Prostate gland (tissue), 2 donors: ENCODE data around the gene FAF1. TPM values are rescaled to one million over a fixed set of nuclear protein-coding genes. Genes with fewer than 3 reads are reported as not detected.

Source experiments
- DNase-seq: peaks from one replicate; pipeline ENCODE4 v3.0.0-alpha.2; 2019; ENCODE audit warnings: low spot score
- H3K27ac ChIP-seq, 2 donors: fragments of 200-600 bp; sonication (generic); 2 replicates each; pipeline ENCODE4 v1.5.1; 2017 to 2019
- H3K27me3 ChIP-seq: fragments of 200-600 bp; sonication (generic); replicated peaks from 2 replicates; pipeline ENCODE4 v1.5.1; 2019; ENCODE audit not compliant: insufficient read depth
- H3K36me3 ChIP-seq, 2 donors: fragments of 200-600 bp; sonication (generic); 1 replicate in 1 of 2; 2 replicates in 1 of 2; pipeline versions ENCODE4 v1.5.1 to v1.8.1; 2017 to 2019
- H3K4me1 ChIP-seq: fragments of 200-600 bp; sonication (generic); replicated peaks from 2 replicates; pipeline ENCODE4 v1.5.1; 2019
- H3K4me3 ChIP-seq, 2 donors: fragments of 200-600 bp; sonication (generic); 2 replicates each; pipeline ENCODE4 v1.5.1; 2017 to 2019
- H3K9me3 ChIP-seq: fragments of 200-600 bp; sonication (generic); 2 replicates; pipeline ENCODE4 v1.5.1; 2017
- POLR2A ChIP-seq: fragments of 450-650 bp; IDR thresholded peaks from one replicate; pipeline ENCODE4 v1.6.1; 2016; ENCODE audit warnings: antibody characterized with exemption, mild to moderate bottlenecking
- POLR2AphosphoS5 ChIP-seq: sonication (generic); formaldehyde crosslinking; IDR thresholded peaks from one replicate; pipeline ENCODE4 v1.6.1; 2017; ENCODE audit warnings: antibody characterized with exemption
- WGBS: methylation state at CpG from one replicate; pipeline ENCODE4 v1.1.5; 2018; 5-methylcytosine and 5-hydroxymethylcytosine counted together
- intact Hi-C: fragments of 100-400 bp; cut with DNase I; formaldehyde crosslinking; loops from one replicate; pipeline ENCODE4 v1.14.2; 2022
- total RNA-seq, 2 donors: library from RNA; depleted of rRNA; stranded (reverse); fragments of >200 nt; gene quantifications; one replicate each; pipeline ENCODE4 v1.1.0, GENCODE V29; 2016
- TF ChIP-seq, protein P1 (sequence below), 4 experiments: fragments of 200-600 bp in 2 of 4; fragments of 450-650 bp in 2 of 4; sonication (generic) in 2 of 4; IDR thresholded peaks; 1 replicate in 3 of 4; 2 replicates in 1 of 4; pipeline ENCODE4 v1.5.1; 2016 to 2019; ENCODE audit warnings: antibody characterized with exemption in 4 of 4, mild to moderate bottlenecking in 2 of 4, moderate library complexity in 2 of 4

FAF1 gene
- total RNA-seq, 2 donors from 2014 or later: 40.4 to 41.5 TPM

DNA sequence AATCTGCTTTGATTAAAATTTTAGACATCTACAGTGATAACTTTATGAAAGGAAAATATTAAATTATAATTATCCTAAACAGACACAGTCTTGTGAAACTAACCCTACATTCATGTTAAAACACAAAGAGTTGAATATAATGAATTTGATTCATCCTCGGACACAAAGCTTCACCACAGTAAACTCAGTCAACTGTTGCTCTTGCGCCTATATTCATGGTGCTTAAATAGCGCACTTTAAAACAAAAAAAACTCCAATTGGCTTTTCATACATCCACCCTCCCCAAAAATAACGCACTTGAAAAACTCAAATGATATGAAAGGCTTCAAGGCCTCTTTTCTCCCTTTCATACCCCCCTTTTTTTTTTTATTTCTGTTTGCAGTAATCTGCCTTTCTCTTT, 260.3 kb downstream of the FAF1 start:
- H3K36me3 ChIP-seq: no peaks in the 10 kb centered on the region
- H3K27me3 ChIP-seq: no peaks in the 10 kb centered on the region
- TF ChIP-seq, protein P1, sequence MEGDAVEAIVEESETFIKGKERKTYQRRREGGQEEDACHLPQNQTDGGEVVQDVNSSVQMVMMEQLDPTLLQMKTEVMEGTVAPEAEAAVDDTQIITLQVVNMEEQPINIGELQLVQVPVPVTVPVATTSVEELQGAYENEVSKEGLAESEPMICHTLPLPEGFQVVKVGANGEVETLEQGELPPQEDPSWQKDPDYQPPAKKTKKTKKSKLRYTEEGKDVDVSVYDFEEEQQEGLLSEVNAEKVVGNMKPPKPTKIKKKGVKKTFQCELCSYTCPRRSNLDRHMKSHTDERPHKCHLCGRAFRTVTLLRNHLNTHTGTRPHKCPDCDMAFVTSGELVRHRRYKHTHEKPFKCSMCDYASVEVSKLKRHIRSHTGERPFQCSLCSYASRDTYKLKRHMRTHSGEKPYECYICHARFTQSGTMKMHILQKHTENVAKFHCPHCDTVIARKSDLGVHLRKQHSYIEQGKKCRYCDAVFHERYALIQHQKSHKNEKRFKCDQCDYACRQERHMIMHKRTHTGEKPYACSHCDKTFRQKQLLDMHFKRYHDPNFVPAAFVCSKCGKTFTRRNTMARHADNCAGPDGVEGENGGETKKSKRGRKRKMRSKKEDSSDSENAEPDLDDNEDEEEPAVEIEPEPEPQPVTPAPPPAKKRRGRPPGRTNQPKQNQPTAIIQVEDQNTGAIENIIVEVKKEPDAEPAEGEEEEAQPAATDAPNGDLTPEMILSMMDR (IDR thresholded peaks at IDR 0.05): no peak
- no peak for TF ChIP-seq POLR2AphosphoS5
- no peak for TF ChIP-seq POLR2A
- 97% methylated on average over 4 of the region's 4 CpGs for WGBS
- no peak overlapping the region for H3K4me3 ChIP-seq
- no peak overlapping the region for H3K27ac ChIP-seq
- no peak for DNase-seq
- intact Hi-C loops: loop anchor here (10.0 kb wide), 1 partner anchor 335 kb away; no protein-coding TSS in a partner anchor
- H3K9me3 ChIP-seq: no peaks in the 10 kb centered on the region
- no peaks in the 10 kb centered on the region for H3K4me1 ChIP-seq

DNA sequence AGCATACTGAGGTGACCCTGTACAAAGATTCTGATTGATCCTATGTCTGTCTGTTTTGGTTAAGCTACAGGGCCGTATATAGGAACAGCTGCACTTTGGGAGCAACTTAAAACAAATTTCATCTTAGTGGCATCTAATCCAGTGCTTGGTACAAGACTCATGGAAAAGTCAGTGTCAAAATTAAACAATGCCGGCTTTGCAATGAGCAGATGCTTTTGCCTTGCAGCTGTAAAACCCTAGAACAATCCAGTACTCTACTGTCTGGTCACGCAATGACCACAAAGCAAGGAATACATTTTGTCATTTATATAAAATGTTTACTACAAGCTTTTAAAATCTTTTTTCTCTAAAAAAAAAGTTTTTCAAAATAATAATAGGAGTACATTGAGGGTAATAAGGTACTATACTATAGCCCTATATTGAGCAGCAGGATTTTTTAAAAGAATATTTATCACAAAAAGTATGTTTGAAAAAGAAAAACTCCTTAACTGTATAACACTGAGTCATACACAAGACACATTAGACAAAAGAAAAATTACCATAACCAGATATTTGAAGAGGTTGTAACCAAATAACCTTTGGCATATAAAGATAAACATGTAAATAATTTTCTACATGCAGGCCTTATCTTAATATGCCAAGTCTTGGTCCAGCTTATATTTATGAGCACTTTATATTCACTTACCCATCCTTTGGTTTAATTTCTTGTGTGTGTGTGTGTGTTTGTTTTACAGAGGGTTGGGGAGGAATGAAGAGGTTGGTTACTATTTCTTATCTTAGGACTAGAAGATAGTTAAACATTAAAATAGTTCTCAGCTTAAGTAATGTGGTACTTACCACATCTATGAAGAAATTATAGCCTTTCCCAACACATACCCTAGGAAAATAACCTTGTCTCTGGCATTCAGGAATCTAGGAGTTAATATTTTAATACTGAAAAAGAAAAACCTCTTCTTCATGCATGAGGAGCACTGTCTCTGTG, 262.3 kb downstream of the FAF1 start:
- 87% methylated on average over 3 of the region's 3 CpGs for WGBS
- H3K9me3 ChIP-seq: no peaks in the 10 kb centered on the region
- no peaks in the 10 kb centered on the region for H3K4me1 ChIP-seq
- H3K36me3 ChIP-seq: no peaks in the 10 kb centered on the region
- TF ChIP-seq, protein P1 (IDR thresholded peaks at IDR 0.05): no peak
- TF ChIP-seq POLR2AphosphoS5 (no peak), POLR2A (no peak)
- H3K27ac ChIP-seq: no peak overlapping the region
- H3K27me3 ChIP-seq: no peaks in the 10 kb centered on the region
- no peak for DNase-seq
- intact Hi-C loops: no loop called here
- no peak overlapping the region for H3K4me3 ChIP-seq

DNA sequence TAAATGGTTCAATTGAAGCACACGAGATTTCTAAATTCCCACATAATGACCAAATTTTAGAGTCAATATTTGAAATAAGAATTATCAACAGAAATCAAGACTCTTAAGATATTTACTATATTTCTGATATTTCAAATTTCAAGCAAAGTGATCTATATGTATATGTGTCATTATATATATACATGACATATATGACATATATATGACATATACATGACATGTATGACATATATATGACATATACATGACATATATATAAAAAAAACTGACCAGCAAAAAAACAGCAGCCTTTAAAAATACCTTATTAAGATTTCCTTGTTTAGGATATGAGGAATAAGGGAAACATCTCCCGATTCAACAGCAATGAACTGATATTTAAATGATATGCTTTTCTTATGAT, 266.2 kb downstream of the FAF1 start:
- no peak for DNase-seq
- TF ChIP-seq, protein P1 (IDR thresholded peaks at IDR 0.05): no peak
- TF ChIP-seq POLR2A (no peak), POLR2AphosphoS5 (no peak)
- no peak overlapping the region for H3K4me3 ChIP-seq
- H3K27me3 ChIP-seq: no peaks in the 10 kb centered on the region
- WGBS: 93% methylated on average over 2 of the region's 2 CpGs
- H3K36me3 ChIP-seq: no peaks in the 10 kb centered on the region
- no peaks in the 10 kb centered on the region for H3K4me1 ChIP-seq
- H3K27ac ChIP-seq: no peak overlapping the region
- intact Hi-C loops: no loop called here
- no peaks in the 10 kb centered on the region for H3K9me3 ChIP-seq

DNA sequence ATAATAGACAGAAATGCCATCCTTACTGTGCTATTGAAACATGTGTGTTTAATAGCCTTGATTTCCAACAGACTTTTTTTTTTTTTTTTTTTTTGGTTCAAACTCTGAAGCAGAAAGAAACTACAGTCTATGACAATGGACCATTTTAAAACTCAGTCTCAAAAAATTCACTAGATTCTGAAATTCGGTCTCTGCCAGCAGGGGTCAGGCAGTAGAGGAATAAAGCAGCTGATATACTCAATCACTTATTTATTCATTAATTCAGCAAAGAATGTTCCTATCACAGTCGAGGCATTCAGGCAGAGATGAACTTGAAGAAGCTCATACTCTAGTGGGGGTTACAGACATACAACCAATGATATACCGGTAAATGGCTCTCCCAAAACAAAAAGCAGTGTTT, 275.9 kb downstream of the FAF1 start:
- DNase-seq: no peak
- intact Hi-C loops: no loop called here
- no peaks in the 10 kb centered on the region for H3K27me3 ChIP-seq
- no peaks in the 10 kb centered on the region for H3K36me3 ChIP-seq
- no peaks in the 10 kb centered on the region for H3K9me3 ChIP-seq
- no peaks in the 10 kb centered on the region for H3K4me1 ChIP-seq
- H3K4me3 ChIP-seq: no peak overlapping the region
- 92% methylated on average over 3 of the region's 3 CpGs for WGBS
- TF ChIP-seq, protein P1 (IDR thresholded peaks at IDR 0.05): no peak
- TF ChIP-seq POLR2AphosphoS5: no peak
- TF ChIP-seq POLR2A: no peak
- no peak overlapping the region for H3K27ac ChIP-seq

DNA sequence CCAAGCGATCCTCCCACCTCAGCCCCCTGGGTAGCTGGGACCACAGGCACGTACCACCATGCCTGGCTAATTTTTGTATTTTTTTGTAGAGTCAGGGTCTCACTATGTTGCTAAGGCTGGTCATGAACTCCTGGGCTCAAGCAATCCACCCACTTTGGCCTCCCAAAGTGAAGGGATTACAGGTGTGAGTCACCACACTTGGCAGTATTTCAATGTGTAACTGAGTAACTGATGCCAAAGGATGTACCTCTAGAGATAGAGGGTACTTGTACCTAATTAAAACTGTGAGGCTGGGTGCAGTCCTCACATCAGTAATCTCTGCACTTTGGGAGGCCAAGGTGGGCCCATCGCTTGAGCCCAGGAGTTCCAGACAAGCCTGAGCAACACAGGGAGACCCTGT, 278.1 kb downstream of the FAF1 start:
- WGBS: 98% methylated on average over 3 of the region's 3 CpGs

More for the DNA sequence above, 278.1 kb downstream of the FAF1 start:
- intact Hi-C loops: no loop called here
- Histone ChIP-seq H3K27me3 (no peaks in the 10 kb centered on the region), H3K4me3 (no peak overlapping the region), H3K4me1 (no peaks in the 10 kb centered on the region), H3K9me3 (no peaks in the 10 kb centered on the region), H3K27ac (no peak overlapping the region), H3K36me3 (no peaks in the 10 kb centered on the region)
- TF ChIP-seq POLR2A (no peak), POLR2AphosphoS5 (no peak)
- TF ChIP-seq, protein P1 (IDR thresholded peaks at IDR 0.05): no peak
- no peak for DNase-seq
